A549 (cell line): Measurements from ENCODE around the gene LYZL4. TPM values are rescaled to one million over a fixed set of nuclear protein-coding genes. Genes with fewer than 3 reads are reported as not detected.

ENCODE experiments used
- ATAC-seq, 2 experiments: fragments of 200-7000 bp in 1 of 2; fragments of >200 bp in 1 of 2; cut with Nextera tagmentation in 1 of 2; cut with Tn5 transposase in 1 of 2; 3 replicates each; pipeline versions ENCODE4 v1.8.0 to v1.9.1; 2018 to 2020; ENCODE audit warnings: mild to moderate bottlenecking in 1 of 2, moderate library complexity in 1 of 2
- CTCF ChIA-PET: fragments of 300-600 bp; sonication (Branson Sonifier 250); formaldehyde crosslinking; extraction: SDS; loops from one replicate; lab custom pipeline; 2021; ENCODE audit warnings: antibody characterized with exemption, inconsistent platforms; lab: Yijun Ruan, JAX
- POLR2A ChIA-PET: fragments of 350-600 bp; formaldehyde crosslinking; extraction: SDS; loops from one replicate; lab custom pipeline; 2021; ENCODE audit warnings: antibody characterized with exemption, inconsistent platforms; lab: Yijun Ruan, JAX
- DNase-seq, 2 experiments: peaks; one replicate each; pipeline versions ENCODE4 v3.0.0 to v3.0.0-alpha.2; 2011 to 2016; ENCODE audit warnings: low read depth in 1 of 2, low spot score in 1 of 2
- FAIRE-seq: peaks from 2 replicates; lab custom pipeline; 2011; peaks lifted over from hg19 to GRCh38; lab: Jason Lieb, UNC
- H3K27ac ChIP-seq, 2 experiments: fragments of >200 bp; sonication (Bioruptor Twin); formaldehyde crosslinking; 3 replicates each; pipeline ENCODE4 v1.5.1; 2016 to 2017
- H3K4me1 ChIP-seq: fragments of >200 bp; sonication (Bioruptor Twin); formaldehyde crosslinking; 3 replicates; pipeline ENCODE4 v1.6.1; 2016
- H3K4me2 ChIP-seq: fragments of >200 bp; sonication (Bioruptor Twin); formaldehyde crosslinking; 3 replicates; pipeline ENCODE4 v1.6.1; 2016
- H3K4me3 ChIP-seq: fragments of >200 bp; sonication (Bioruptor Twin); formaldehyde crosslinking; 3 replicates; pipeline ENCODE4 v1.5.1; 2016
- H3K9me3 ChIP-seq: fragments of >200 bp; sonication (Bioruptor Twin); formaldehyde crosslinking; 3 replicates; pipeline ENCODE4 v1.6.1; 2016
- ATOH8 ChIP-seq: fragments of 250-450 bp; sonication (Bioruptor Pico); IDR thresholded peaks from 2 replicates; pipeline ENCODE4 v1.5.0; 2020; ENCODE audit warnings: low read depth, mild to moderate bottlenecking, moderate library complexity
- BHLHE40 ChIP-seq: IDR thresholded peaks from 2 replicates; pipeline ENCODE4 v1.6.1; 2012; ENCODE audit warnings: low read depth, low read length, inconsistent platforms
- CTCF ChIP-seq: fragments of >200 bp; sonication (Bioruptor Twin); formaldehyde crosslinking; IDR thresholded peaks from 3 replicates; pipeline ENCODE4 v1.5.1; 2016
- E2F6 ChIP-seq: IDR thresholded peaks from 2 replicates; pipeline ENCODE4 v1.6.1; 2012; ENCODE audit warnings: low read depth, borderline replicate concordance
- FOXS1 ChIP-seq: fragments of 250-450 bp; sonication (Bioruptor Pico); IDR thresholded peaks from 2 replicates; pipeline ENCODE4 v1.5.0; 2020; ENCODE audit warnings: mild to moderate bottlenecking, moderate library complexity
- GATA3 ChIP-seq: IDR thresholded peaks from 2 replicates; pipeline ENCODE4 v1.6.1; 2012; ENCODE audit warnings: borderline replicate concordance
- HDAC2 ChIP-seq: fragments of 200-600 bp; sonication (generic); IDR thresholded peaks from 2 replicates; pipeline ENCODE4 v1.6.1; 2016
- HEYL ChIP-seq: fragments of 250-450 bp; sonication (Bioruptor Pico); IDR thresholded peaks from 2 replicates; pipeline ENCODE4 v1.8.0; 2021; ENCODE audit warnings: mild to moderate bottlenecking, moderate library complexity
- HOXA7 ChIP-seq: fragments of 250-450 bp; sonication (Bioruptor Pico); IDR thresholded peaks from 2 replicates; pipeline ENCODE4 v1.5.0; 2020; ENCODE audit warnings: mild to moderate bottlenecking, moderate library complexity
- HOXB13 ChIP-seq: fragments of 250-450 bp; sonication (Bioruptor Pico); IDR thresholded peaks from 2 replicates; pipeline ENCODE4 v1.5.0; 2020; ENCODE audit warnings: low read depth, mild to moderate bottlenecking, moderate library complexity
- HOXB5 ChIP-seq: fragments of 250-450 bp; sonication (Bioruptor Pico); IDR thresholded peaks from 2 replicates; pipeline ENCODE4 v1.5.0; 2020; ENCODE audit warnings: mild to moderate bottlenecking, moderate library complexity
- JUNB ChIP-seq: fragments of >200 bp; sonication (Bioruptor Twin); formaldehyde crosslinking; IDR thresholded peaks from 2 replicates; pipeline ENCODE4 v1.6.1; 2016
- MAZ ChIP-seq: fragments of 150-350 bp; IDR thresholded peaks from 2 replicates; pipeline ENCODE4 v1.6.1; 2014; ENCODE audit warnings: antibody characterized with exemption, low read depth, low read length, borderline replicate concordance
- NR3C1 ChIP-seq: fragments of >200 bp; sonication (Bioruptor Twin); formaldehyde crosslinking; IDR thresholded peaks from 3 replicates; pipeline ENCODE4 v1.6.1; 2017
- POLR2AphosphoS2 ChIP-seq: conservative IDR thresholded peaks from 2 replicates; pipeline ENCODE4 v1.6.1; 2012; ENCODE audit warnings: low read length, improper control_type of control experiment, inconsistent platforms
- RNF2 ChIP-seq: fragments of 200-600 bp; sonication (generic); IDR thresholded peaks from 2 replicates; pipeline ENCODE4 v1.6.1; 2016; ENCODE audit warnings: low read depth, mild to moderate bottlenecking, antibody characterized with exemption, moderate library complexity, borderline replicate concordance
- SMC3 ChIP-seq: fragments of >200 bp; sonication (Bioruptor Twin); formaldehyde crosslinking; IDR thresholded peaks from 3 replicates; pipeline ENCODE4 v1.6.1; 2018; ENCODE audit warnings: inconsistent platforms
- SREBF2 ChIP-seq: fragments of 450-650 bp; IDR thresholded peaks from 2 replicates; pipeline ENCODE4 v1.6.1; 2014; ENCODE audit warnings: mild to moderate bottlenecking, moderate library complexity
- TP53 ChIP-seq: fragments of 250-450 bp; sonication (Bioruptor Pico); IDR thresholded peaks from 2 replicates; pipeline ENCODE4 v1.5.0; 2021; ENCODE audit warnings: mild to moderate bottlenecking, moderate library complexity
- ZC3H11A ChIP-seq: fragments of 450-650 bp; IDR thresholded peaks from 2 replicates; pipeline ENCODE4 v1.6.1; 2014; ENCODE audit warnings: antibody characterized with exemption, mild to moderate bottlenecking
- ZNF302 ChIP-seq: fragments of 250-450 bp; sonication (Bioruptor Pico); IDR thresholded peaks from 2 replicates; pipeline ENCODE4 v1.9.0; 2021; ENCODE audit warnings: inconsistent platforms, mild to moderate bottlenecking, moderate library complexity
- WGBS: methylation state at CpG from one replicate; pipeline ENCODE4 v1.1.6; 2017; ENCODE audit errors: missing lambda C conversion rate; 5-methylcytosine and 5-hydroxymethylcytosine counted together
- polyA plus RNA-seq, 4 experiments: library from polyadenylated mRNA; depleted of rRNA in 3 of 4; stranded (reverse); fragments of >200 nt; fragmentation: RNase III in 1 of 4; extraction: RNeasy Plus Mini Kit Qiagen cat#74134 plus additional on column Dnase treatment in 1 of 4; gene quantifications; 2 replicates in 3 of 4; 3 replicates in 1 of 4; pipeline ENCODE4 v1.2.3, GENCODE V29; 2011 to 2017

The LYZL4 gene
- polyA plus RNA-seq, 2 of the 4 experiments (the other 2 are of a cell fraction) = not detected

- CTCF ChIA-PET = no interaction called here
- no peak for ATAC-seq
- H3K4me2 ChIP-seq = no peak overlapping the region
- FAIRE-seq = no peak
- H3K4me3 ChIP-seq = no peak overlapping the region
- no peak overlapping the region for H3K27ac ChIP-seq
- WGBS = 47% methylated on average over 7 of the region's 7 CpGs
- TF ChIP-seq TP53 (CRISPR knock-in tag) = no peak
- TF ChIP-seq HOXB13 = no peak
- no peak for TF ChIP-seq FOXS1 (CRISPR knock-in tag)
- TF ChIP-seq ATOH8 (CRISPR knock-in tag) = no peak
- no peak for DNase-seq
- POLR2A ChIA-PET = no interaction called here
- no peaks in the 10 kb centered on the region for H3K9me3 ChIP-seq
- no peaks in the 10 kb centered on the region for H3K4me1 ChIP-seq
Observed at GRCh38 chr3:42349765-42350594, 60.4 kb downstream of the LYZL4 start.

- no peak for DNase-seq
- POLR2A ChIA-PET = no interaction called here
- Histone ChIP-seq H3K9me3 (no peaks in the 10 kb centered on the region), H3K27ac (no peak overlapping the region)
- TF ChIP-seq HDAC2 = no peak
- TF ChIP-seq HEYL = no peak
- TF ChIP-seq ZC3H11A = no peak
- no peak for TF ChIP-seq CTCF
- no peak for TF ChIP-seq GATA3
- no peak for TF ChIP-seq FOXS1 (CRISPR knock-in tag)
- TF ChIP-seq MAZ = no peak
- TF ChIP-seq JUNB = no peak
- TF ChIP-seq POLR2AphosphoS2 = no peak
- TF ChIP-seq NR3C1 = no peak
- no peak for TF ChIP-seq RNF2
- no peak for TF ChIP-seq ZNF302 (CRISPR knock-in tag)
- no peak for TF ChIP-seq E2F6
- TF ChIP-seq HOXA7 (CRISPR knock-in tag) = no peak
- TF ChIP-seq SMC3 = no peak
- no peak for TF ChIP-seq SREBF2
- TF ChIP-seq BHLHE40 = no peak
- TF ChIP-seq HOXB5 (CRISPR knock-in tag) = no peak
- TF ChIP-seq, all 56 proteins: peak for 0
- CTCF ChIA-PET = no interaction called here
- 8% methylated on average over 2 of the region's 2 CpGs for WGBS
- no peak for ATAC-seq
- no peak overlapping the region for H3K4me3 ChIP-seq
- H3K4me1 ChIP-seq = no peaks in the 10 kb centered on the region
- no peak overlapping the region for H3K4me2 ChIP-seq
- FAIRE-seq = no peak
Observed at GRCh38 chr3:42347928-42348327, 62.5 kb downstream of the LYZL4 start.

Other genes with a start within 250 kb of the LYZL4 start
- gene CCK, start 144.4 kb downstream of the LYZL4 start, polyA plus RNA-seq (2011; rRNA removed) = 0.16 and 0.37 TPM in 2 replicates
- 0.36 to 0.51 TPM (median 0.51 TPM) in 3 replicates for gene CCK, start 144.4 kb downstream of the LYZL4 start, polyA plus RNA-seq (2017; fragmentation: RNase III; extraction: RNeasy Plus Mini Kit Qiagen cat#74134 plus additional on column Dnase treatment)
- 0.17 and 0.26 TPM in 2 replicates for gene VIPR1, start 92.0 kb upstream of the LYZL4 start, polyA plus RNA-seq (2011; rRNA removed)
- 0.37 to 0.80 TPM (median 0.49 TPM) in 3 replicates for gene VIPR1, start 92.0 kb upstream of the LYZL4 start, polyA plus RNA-seq (2017; fragmentation: RNase III; extraction: RNeasy Plus Mini Kit Qiagen cat#74134 plus additional on column Dnase treatment)
- gene SEC22C, start 171.4 kb upstream of the LYZL4 start, polyA plus RNA-seq (2011; rRNA removed) = 36.2 and 41.5 TPM in 2 replicates
- gene SEC22C, start 171.4 kb upstream of the LYZL4 start, polyA plus RNA-seq (2017; fragmentation: RNase III; extraction: RNeasy Plus Mini Kit Qiagen cat#74134 plus additional on column Dnase treatment) = 29.8 to 32.9 TPM (median 31.0 TPM) in 3 replicates
- 30.9 and 33.8 TPM in 2 replicates for gene SS18L2, start 180.2 kb upstream of the LYZL4 start, polyA plus RNA-seq (2011; rRNA removed)
- 21.8 to 27.6 TPM (median 24.0 TPM) in 3 replicates for gene SS18L2, start 180.2 kb upstream of the LYZL4 start, polyA plus RNA-seq (2017; fragmentation: RNase III; extraction: RNeasy Plus Mini Kit Qiagen cat#74134 plus additional on column Dnase treatment)
- gene NKTR, start 190.1 kb upstream of the LYZL4 start, polyA plus RNA-seq (2011; rRNA removed) = 37.0 and 49.3 TPM in 2 replicates
- 16.2 to 17.8 TPM (median 17.7 TPM) in 3 replicates for gene NKTR, start 190.1 kb upstream of the LYZL4 start, polyA plus RNA-seq (2017; fragmentation: RNase III; extraction: RNeasy Plus Mini Kit Qiagen cat#74134 plus additional on column Dnase treatment)
- gene ZBTB47, start 243.1 kb upstream of the LYZL4 start, polyA plus RNA-seq (2011; rRNA removed) = 2.5 and 3.0 TPM in 2 replicates
- gene ZBTB47, start 243.1 kb upstream of the LYZL4 start, polyA plus RNA-seq (2017; fragmentation: RNase III; extraction: RNeasy Plus Mini Kit Qiagen cat#74134 plus additional on column Dnase treatment) = 5.2 to 7.1 TPM (median 6.8 TPM) in 3 replicates